GM18511 (cell line): ENCODE measurements around the gene AK3.

Source experiments
- ATAC-seq: cut with Tn5 transposase; IDR thresholded peaks from one replicate; pipeline ENCODE4 v1.9.1; 2021; ENCODE audit warnings: mild to moderate bottlenecking, moderate library complexity; ENCODE audit not compliant: unreplicated experiment

The AK3 gene

DNA sequence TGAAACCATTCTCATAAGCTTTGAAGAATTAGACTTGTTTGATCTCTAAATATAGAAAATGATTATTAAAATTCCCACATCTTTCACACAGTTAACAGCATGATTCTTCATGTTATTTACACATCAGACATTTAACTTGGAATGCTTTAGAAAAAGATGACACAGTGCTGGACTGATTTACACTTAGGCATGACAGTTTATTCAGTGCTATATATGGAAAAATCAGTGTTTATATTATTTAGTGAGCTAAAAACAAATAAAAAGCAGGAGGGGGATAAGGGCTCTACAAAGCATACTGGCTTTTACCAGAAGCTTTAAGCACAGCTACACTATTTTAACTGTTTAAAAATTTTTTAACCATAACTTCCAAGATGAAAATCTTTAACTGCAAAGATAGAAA lies 31.6 kb downstream of the AK3 start:
- ATAC-seq = no peak

DNA sequence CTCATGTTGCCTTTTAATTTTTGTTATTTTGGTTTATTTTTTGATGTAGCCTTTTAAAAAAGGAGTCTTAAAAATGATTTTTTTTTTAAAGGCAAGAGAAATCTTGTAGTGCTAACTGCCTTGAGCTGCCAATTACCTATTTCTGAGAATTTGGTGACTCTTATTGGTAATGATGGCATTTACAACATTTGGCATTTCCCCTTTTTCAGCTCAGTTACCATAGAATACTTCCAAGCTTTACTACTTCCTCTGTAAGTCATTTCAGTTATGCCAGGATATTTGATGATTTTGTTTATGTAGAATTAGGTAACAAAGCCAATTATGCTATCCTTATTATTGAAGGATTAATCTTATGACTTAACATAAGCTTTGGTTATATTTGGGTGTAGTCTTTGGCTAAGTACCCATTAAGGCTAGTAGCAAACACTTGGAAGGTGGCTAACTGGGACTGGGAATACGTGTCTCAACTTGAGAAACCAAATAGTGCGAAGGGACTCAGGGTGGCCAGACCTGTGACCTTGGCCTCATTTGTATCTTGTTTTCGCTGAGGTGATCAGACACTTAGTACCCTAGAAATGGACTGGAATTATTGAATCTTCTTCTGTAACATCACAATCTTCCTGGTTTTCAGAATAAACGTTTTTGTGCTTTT lies 33.9 kb downstream of the AK3 start:
- ATAC-seq = no peak

DNA sequence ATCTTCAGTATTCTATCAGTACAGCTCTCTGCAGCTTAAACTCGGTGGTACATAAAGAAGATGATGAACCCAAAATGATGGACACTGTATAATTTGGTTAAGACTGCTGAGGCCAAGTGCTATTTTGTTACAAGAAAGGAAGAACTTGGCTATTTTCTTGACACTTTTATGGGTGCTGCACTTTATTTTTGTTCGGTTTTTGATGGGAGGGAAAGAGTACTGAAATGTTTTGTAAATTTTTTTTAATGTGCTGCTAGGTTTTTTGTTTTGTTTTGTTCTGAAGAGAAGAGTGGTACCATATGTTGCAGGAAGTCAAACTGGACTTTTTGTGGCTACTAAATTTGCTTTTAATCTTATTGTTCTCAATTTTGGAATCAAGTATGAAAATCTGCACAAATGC lies 35.0 kb downstream of the AK3 start:
- ATAC-seq = no peak

DNA sequence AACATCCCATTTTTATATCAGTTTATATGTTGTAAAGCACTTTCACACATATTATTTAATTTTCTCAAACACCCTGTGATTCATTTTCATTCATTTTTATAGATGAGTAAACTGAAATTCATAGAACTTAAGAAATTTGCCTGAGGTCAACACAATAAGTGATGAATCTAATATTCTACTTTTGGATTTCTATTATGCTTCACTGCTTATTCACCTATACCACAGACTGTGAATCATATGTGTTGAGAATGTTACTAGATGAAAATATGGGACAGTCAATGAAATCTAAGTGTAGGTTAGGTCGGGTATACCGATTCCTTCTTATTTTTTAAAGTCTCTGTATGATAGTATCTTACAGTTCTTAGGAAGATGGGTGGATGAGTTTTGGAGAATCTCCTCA lies 36.9 kb downstream of the AK3 start:
- no peak for ATAC-seq

DNA sequence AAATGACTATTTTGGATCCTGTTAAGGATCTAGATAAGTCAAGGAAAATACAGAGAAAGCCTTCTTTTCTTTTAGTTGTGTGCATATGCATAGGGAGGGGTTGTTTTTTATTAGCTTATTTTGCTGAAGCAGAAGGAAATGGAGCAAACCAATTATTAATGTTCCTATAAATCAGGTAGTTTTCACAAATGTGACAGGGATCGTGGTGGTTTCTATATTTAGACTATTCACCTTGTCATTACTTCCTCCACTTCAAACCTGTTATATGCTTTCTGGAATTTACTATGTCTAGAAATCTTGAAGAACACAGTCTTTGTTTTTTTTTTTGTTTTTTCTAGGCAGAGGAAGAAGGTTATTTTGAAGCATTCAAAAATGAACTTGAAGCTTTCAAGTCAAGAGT lies 39.5 kb downstream of the AK3 start:
- ATAC-seq = no peak

DNA sequence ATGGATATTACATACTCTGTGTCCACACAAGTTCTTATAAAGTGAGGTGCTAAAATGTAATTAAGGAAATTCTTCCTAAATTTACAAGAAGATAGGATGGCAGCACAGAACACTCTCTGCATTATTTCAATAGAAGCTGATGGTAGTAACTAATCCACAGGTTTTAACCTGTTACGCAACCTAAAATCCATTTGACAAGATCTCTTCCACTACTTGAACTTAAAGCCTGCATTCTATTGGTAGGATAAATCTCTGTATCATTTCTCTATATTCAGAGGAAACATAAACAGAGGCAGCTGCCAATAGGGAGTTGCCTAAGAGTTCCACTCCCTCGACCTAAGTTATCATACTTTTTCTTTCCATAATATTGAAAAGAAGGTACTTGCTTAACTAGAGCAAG lies 40.1 kb downstream of the AK3 start:
- ATAC-seq = no peak

DNA sequence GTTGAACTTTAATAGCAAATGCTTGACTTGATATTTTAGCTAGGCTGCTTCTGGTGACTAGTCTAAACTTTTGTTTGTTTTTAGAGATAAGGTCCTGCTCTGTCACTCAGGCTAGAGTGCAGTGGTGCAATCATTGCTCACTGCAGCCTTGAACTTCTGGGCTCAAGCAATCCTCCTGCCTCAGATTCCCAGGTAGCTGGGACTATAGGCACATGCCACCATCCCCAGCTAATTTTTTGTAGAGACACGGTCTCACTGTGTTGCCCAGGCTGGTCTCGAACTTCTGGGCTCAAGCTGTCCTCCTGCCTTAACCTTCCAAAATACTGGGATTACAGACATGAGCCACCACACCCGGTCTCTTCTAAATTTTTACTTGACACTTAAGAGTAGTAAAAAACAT lies 40.9 kb downstream of the AK3 start:
- no peak for ATAC-seq

DNA sequence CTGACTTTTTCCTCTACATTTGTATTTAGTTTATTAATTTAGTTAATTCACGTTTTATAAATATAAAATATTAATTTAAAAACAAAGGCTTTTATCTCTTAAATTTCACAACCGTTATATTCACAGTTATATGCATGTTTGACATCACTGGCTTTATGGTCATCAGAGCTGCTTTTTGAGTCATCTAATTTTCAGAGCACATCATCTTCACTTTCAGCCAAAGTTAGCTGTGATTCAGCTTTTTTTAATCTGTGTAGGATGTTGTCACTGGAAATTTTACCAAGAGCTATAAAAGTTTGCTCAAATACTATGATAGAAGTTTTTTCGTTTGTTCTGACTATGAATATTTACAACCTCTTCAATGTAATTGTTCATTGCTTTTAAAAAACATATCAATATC lies 49.2 kb downstream of the AK3 start:
- no peak for ATAC-seq

DNA sequence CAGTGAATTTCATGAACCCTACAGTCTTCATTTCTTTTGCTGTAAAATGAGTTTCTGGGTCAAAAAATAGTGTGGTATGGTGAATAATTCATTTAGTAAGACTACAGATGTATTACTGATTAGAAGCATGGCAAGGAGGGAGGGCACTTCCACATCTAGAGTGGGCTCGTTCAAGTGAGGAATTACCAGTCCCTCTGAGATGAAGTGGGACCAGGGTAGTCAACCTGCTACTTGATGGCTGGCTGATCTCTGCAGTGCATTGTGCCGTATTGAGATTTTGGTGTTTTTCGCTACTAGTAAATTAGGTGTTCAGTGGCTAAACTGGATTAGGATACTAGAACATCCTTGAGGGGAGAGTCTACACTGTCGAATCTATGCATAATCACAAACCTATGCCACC lies 50.9 kb downstream of the AK3 start:
- peak; percentile 71 for ATAC-seq

DNA sequence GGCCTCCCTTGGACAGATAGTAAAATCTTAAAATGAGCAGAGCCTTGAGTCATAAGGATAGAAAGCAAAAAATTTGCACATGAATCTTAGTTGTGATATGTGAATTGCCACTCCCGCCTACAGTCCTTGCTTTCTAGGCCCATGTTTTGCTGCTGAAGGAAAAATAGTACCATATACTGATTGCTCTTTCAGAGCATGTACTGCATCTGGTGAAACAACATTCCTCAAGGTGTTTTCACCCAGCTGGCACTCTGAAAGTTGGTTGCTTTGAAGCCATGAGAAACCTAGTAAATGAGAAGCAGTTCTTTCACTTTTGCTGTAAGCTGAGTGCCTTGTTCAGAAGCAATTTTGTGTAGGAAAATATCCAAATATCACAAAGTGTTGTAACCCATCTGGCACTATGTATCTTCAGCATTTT lies 51.3 kb downstream of the AK3 start:
- peak; percentile 64 for ATAC-seq

DNA sequence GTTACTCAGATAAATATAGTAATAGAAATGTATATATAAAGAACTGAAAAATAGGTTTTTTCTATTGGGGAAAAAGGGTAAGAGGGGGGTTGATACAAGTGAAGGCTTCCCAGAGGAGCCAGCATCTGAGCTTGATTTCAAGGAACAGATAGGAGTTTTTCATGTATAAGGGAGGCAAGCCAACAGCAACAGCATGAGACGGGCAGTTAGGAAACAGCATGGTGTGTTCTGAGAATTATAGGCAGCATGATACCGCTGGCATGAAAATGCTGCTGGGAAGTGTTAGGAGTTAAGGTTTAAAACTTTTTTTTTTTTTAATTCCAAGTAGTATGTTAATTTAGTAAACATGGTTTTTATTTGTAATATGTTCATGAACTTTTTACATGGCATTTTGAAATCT lies 52.0 kb downstream of the AK3 start:
- ATAC-seq = no peak

DNA sequence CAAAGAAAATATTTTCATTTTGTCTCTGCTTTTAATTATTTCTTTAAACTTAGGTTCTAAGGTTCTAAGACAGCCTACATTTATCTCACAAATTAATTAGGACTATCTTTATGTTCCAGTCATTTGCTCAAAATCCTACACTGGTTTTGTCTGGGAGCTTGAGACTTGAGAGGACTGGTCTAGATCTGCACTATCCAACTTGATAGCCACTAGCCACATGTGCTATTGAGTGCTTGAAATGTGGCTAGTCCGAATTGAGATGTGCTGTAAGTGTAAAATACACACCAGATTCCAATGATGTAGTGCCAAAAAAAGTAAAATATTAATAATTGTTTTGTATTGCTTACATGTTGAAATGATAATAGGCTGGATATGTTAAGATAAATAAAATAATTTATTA lies 54.4 kb downstream of the AK3 start:
- ATAC-seq = no peak

DNA sequence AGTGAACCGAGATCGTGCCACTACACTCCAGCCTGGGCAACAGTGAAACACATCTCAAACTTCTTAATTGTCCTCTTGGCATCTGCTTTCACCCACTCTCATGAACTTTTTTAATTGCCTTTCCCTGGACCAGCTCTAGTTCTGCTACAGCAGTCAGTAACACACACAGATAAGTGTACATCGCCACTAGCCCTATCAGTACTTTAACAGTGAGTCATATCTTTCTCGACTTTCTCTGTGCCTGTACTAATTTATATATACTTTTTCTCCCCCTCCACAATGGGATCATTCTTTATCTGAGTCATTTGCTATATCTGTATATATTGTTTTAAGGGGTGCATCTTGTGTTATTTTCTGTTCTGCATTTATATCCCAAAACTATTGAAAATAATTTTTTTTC lies 54.9 kb downstream of the AK3 start:
- no peak for ATAC-seq

DNA sequence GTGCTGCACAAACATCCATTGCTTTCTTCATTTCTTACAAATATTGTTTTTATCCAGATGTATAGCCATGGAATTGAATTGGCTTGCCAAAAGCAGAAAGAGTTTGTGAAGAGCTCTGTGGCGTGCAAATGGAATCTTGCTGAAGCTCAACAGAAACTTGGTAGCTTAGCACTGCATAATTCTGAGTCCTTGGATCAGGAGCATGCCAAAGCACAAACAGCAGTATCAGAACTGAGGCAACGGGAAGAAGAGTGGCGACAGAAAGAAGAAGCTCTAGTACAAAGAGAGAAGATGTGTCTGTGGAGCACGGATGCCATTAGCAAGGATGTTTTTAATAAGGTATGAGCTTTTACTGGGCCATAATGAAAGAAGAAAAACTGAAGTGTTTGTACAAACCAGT lies 56.2 kb downstream of the AK3 start:
- no peak for ATAC-seq

DNA sequence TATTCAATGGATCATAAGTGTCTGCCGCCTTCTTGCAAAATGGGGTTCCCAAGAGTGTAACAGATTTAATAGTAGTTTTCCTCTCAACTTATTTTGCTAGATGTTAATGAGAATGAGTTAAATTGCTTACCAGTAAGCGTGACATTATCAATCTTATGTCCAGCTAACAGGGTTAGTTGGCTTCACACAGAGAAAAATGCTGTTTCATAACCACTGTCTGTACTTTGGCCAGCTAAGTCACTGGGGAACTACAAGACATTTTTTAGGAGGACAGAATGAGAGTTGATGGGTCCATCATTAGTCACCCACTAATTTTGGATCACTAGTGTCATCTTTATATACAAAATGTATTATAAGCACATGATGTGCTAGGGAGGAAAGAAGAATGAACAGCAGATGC lies 60.3 kb downstream of the AK3 start:
- ATAC-seq = no peak

DNA sequence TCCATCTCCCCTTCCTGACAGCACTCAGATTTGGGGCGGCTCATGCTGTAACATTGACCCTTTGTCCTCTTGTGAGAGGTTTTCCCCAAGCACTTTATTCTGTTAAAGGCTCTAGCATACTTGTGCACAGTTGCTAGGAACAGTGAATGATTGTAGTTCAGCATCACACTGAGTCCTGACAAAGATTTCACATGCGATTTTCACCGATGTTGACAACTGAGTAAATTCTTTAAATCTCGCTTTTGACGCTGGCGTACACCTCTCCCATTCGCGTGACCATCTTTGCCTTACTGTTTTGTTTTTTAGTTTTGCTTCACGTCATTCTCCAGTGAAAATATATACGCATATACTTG lies 60.9 kb downstream of the AK3 start:
- no peak for ATAC-seq

DNA sequence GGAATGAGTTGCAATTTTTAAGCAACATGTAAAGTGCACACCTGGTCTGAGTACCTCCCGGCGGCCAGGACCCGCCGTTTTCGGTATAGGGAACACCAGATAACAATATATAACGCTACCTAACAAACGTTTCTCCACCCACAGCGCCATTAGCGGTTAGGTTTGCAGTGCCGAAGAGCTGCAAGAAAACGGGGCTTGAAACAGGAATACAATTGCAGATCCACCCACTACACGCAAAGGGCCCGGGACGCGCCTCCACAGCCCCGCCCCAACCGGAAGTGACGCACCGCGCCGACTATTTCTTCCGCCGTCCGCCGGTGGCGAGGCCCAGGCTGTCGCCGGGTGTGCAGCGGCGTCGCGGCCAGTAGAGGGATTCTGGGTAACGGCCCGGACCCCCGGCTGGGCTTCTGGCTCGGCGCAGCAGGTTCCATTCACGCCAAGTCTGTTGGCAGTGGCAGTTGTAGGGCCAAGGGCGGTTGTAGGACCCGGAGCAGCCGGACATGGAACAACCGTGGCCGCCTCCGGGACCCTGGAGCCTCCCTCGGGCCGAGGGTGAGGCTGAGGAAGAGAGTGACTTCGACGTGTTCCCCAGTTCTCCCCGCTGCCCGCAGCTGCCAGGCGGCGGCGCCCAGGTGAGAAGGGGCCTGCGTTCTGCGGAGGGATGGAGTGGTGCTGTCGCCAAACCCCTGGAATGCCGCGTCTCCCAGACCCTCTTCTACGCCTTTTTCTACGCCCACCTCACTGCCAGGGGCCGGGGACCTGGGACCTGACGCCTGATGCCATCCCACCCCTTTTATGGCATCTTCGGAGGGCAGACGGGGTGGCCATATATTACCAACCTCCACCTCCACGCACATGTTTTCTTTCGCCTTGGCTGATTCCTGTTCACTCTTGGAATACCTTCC lies 61.5 kb downstream of the AK3 start, which contains the start of gene CDC37L1:
CDC37L1 (plus strand) TSS at position 302 of the 905 bp plus-strand sequence; CDS start at position 501, 199 bp downstream.
- peak; percentile 98 for ATAC-seq

DNA sequence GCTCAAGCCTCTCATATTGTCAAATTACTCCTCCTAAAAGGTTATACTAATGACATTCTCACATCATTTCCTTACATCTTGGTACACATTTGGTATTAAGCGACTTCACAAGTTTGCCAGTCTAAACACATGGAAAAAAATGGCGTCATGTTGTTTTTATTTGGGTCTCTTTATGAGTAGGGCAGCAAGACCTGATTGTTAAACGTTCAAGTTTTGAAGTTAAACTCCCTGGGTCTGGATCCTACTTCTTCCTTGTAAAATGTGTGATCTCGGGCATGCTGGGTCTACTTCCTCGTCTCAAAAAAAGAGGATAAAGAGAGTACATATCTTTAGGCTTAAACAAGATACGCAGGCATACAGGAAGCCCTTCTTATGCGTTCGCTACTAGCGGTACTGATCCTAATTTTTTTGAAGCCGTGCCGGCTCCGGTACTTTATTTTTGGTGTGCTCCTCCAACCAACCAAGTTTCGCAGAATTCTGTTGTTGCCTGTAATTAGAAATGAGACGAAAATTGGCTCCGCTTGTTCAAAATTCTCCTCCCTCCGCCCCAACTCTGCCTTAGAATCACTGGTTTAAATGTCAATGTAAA lies 62.2 kb downstream of the AK3 start:
- peak; percentile 24 for ATAC-seq

DNA sequence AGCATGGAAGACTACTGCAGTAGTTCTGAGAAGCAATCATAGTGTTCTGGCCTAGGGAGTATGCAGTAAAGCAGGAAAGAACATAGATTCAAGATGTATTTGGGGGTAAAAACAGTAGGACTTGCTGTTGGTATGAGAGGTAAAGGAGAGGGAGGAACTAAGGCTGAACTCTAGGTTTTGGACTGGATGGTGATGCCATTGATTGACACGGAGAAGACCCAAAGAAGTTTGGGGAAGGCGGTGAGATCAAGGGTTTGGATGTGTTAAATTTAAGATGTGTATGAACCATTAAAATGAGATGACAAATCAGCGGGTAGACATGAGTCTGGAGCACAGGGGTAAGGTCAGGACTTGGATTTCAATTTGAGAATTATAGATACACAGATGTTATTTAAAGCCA lies 63.6 kb downstream of the AK3 start:
- ATAC-seq = no peak

DNA sequence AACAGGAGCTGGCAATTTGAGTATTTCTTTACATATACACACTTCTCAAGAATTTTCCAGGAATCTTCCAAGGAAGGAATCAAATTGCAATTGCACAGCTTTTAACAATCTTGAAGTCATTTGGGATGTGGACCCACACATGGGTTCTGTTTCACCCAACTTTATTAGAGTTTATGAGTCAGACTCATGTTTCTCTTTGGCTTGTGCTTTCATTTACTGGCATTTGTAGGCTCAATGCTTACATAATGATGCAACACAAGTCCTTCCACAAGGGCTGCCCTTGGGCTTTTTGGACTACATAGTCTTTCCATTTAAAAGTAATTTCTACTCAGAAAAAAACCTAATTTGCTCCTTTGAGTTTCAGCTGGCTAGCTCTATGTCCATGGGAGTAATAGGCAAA lies 66.2 kb downstream of the AK3 start:
- no peak for ATAC-seq

DNA sequence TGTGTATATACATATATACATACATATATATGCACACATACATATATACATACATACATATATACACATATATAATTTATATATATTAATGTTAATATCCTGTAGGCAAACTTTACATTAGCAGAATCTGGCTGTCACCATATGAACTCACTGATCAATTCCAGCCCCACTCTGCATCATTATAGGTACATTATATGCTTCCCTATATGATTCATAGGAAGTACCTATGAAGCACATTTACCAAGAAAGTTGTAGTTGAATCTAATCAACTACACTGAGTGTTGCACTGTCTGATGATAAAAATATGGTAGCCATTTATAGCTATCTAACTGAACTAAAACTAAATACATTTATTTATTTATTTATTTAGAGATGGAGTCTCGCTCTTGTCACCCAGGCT lies 69.3 kb downstream of the AK3 start:
- ATAC-seq = no peak

DNA sequence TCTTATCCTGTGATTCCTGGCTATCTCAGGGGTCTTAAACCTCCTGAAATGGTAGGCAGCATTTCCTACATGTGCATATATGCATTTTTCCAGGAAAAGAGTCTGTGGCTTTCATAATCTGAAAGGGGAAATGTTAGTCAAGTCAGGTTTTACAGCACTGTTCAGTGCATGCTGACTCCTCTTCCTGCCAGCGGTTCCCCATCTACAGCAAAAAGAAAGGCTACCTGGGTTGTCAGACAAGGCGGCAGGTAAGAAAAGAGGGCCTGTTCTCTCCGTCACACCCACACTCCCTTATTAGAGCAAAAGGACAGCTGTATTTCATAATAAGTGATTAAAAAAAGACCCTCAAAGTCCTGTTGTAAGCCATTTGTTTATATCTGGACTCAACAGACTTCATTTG lies 70.4 kb downstream of the AK3 start:
- no peak for ATAC-seq
